GM21367 (cell line): ENCODE measurements around the gene TLCD2.
"Not testable (repeated sequence)": the region's sequence is repeated elsewhere in the genome, so short reads cannot be mapped to it uniquely, and the experiment has no call there.

Source experiments
- ATAC-seq: cut with Tn5 transposase; IDR thresholded peaks from one replicate; pipeline ENCODE4 v1.9.1; 2021; ENCODE audit not compliant: unreplicated experiment

Gene TLCD2

GRCh38 chr17:1709971-1710806 is at the start of gene TLCD2:
Gene TLCD2, minus strand, starts transcription at chr17:1710377. Its CDS starts 135 bp downstream, at chr17:1710242.
- ATAC-seq = no peak

GRCh38 chr17:1759529-1759928 is 49.4 kb upstream of the TLCD2 start:
- ATAC-seq = no peak

- ATAC-seq = no peak
These were observed 48.6 kb upstream of the TLCD2 start for GRCh38 chr17:1758807-1759206.

- ATAC-seq = no peak
These were observed 45.7 kb upstream of the TLCD2 start for GRCh38 chr17:1755827-1756262.

- ATAC-seq = no peak
These were observed 45.2 kb upstream of the TLCD2 start for GRCh38 chr17:1755252-1755826.

GRCh38 chr17:1754430-1755112 is 44.4 kb upstream of the TLCD2 start:
- ATAC-seq = no peak

- ATAC-seq = no peak
These were observed 43.7 kb upstream of the TLCD2 start for GRCh38 chr17:1753767-1754429.

GRCh38 chr17:1752425-1753262 is 42.5 kb upstream of the TLCD2 start:
- ATAC-seq = no peak

- no peak for ATAC-seq
These were observed 40.5 kb upstream of the TLCD2 start for GRCh38 chr17:1750628-1751027.

GRCh38 chr17:1746975-1747543 is 36.9 kb upstream of the TLCD2 start:
- no peak for ATAC-seq

- no peak for ATAC-seq
These were observed 35.4 kb upstream of the TLCD2 start for GRCh38 chr17:1745513-1746020.

GRCh38 chr17:1744551-1745512 is 34.7 kb upstream of the TLCD2 start:
- ATAC-seq = no peak

GRCh38 chr17:1743088-1743439 is 32.9 kb upstream of the TLCD2 start:
- no peak for ATAC-seq

GRCh38 chr17:1742371-1743087 is 32.4 kb upstream of the TLCD2 start, which contains the start of gene SERPINF2:
Gene SERPINF2, plus strand, starts transcription at chr17:1742871. Its CDS starts 2,125 bp downstream, at chr17:1744996.
- ATAC-seq = no peak

- not testable (repeated sequence) for ATAC-seq
These were observed 31.7 kb upstream of the TLCD2 start for GRCh38 chr17:1741899-1742298.

- ATAC-seq = no peak
These were observed 27.5 kb upstream of the TLCD2 start for GRCh38 chr17:1737531-1738291.
